Breast epithelium (tissue), 4 donors: ENCODE data around the gene GAB2. TPM values are rescaled to one million over a fixed set of nuclear protein-coding genes. Genes with fewer than 3 reads are reported as not detected.

Experiments used
- DNase-seq, 2 donors: peaks; one replicate each; pipeline ENCODE4 v3.0.0-alpha.2; 2019; ENCODE audit warnings: low spot score in 2 of 2
- H3K27ac ChIP-seq, 2 donors: fragments of 200-600 bp; sonication (generic) in 1 of 2; one replicate each; pipeline ENCODE4 v1.5.1; 2016 to 2019; ENCODE audit warnings: mild to moderate bottlenecking in 1 of 2
- H3K27me3 ChIP-seq, 2 donors: fragments of 200-600 bp; sonication (generic) in 1 of 2; one replicate each; pipeline versions ENCODE4 v1.5.1 to v1.6.0; 2017 to 2019; ENCODE audit warnings: control low read depth in 1 of 2, mild to moderate bottlenecking in 1 of 2
- H3K36me3 ChIP-seq: fragments of 200-600 bp; one replicate; pipeline ENCODE4 v1.5.1; 2019
- H3K4me1 ChIP-seq, 2 donors: fragments of 200-600 bp; sonication (generic); one replicate each; pipeline ENCODE4 v1.5.1; 2016 to 2019; ENCODE audit warnings: control low read depth in 1 of 2
- H3K4me3 ChIP-seq, 3 donors: fragments of 200-600 bp; sonication (generic); 1 replicate in 2 of 3; 2 replicates in 1 of 3; pipeline ENCODE4 v1.5.1; 2016 to 2019; ENCODE audit warnings: mild to moderate bottlenecking in 3 of 3, moderate library complexity in 2 of 3
- H3K9me3 ChIP-seq, 2 donors: fragments of 200-600 bp; sonication (generic) in 1 of 2; one replicate each; pipeline ENCODE4 v1.5.1; 2016 to 2019; ENCODE audit warnings: control low read depth in 1 of 2
- POLR2A ChIP-seq: fragments of 450-650 bp; IDR thresholded peaks from one replicate; pipeline ENCODE4 v1.6.1; 2016; ENCODE audit warnings: antibody characterized with exemption, mild to moderate bottlenecking, moderate library complexity
- POLR2AphosphoS5 ChIP-seq, 3 donors: sonication (generic); formaldehyde crosslinking; IDR thresholded peaks; one replicate each; pipeline ENCODE4 v1.6.1; 2017; ENCODE audit warnings: antibody characterized with exemption in 3 of 3
- intact Hi-C: fragments of 100-400 bp; cut with DNase I; formaldehyde crosslinking; loops from one replicate; pipeline ENCODE4 v1.15.1; 2023; ENCODE audit warnings: low total_unique reads
- total RNA-seq, 3 donors: library from RNA; depleted of rRNA; stranded (reverse); fragments of >200 nt; gene quantifications; one replicate each; pipeline ENCODE4 v1.1.0, GENCODE V29; 2016
- TF ChIP-seq, protein P1 (sequence below), 3 donors: fragments of 450-650 bp; IDR thresholded peaks; one replicate each; pipeline ENCODE4 v1.5.1; 2016 to 2017; ENCODE audit warnings: antibody characterized with exemption in 3 of 3, mild to moderate bottlenecking in 3 of 3, moderate library complexity in 3 of 3

GAB2 gene
- total RNA-seq, 3 donors from 2014 or later, result 22.9 to 43.8 (median 24.9) TPM

GRCh38 chr11:78355309-78355705 is 62.3 kb downstream of the GAB2 start:
- Histone ChIP-seq H3K4me3 (no peak overlapping the region), H3K36me3 (no peaks in the 10 kb centered on the region), H3K4me1 (peaks cover 0 to 4% of the 10 kb centered on the region in 2 donors), H3K27me3 (no peaks in the 10 kb centered on the region), H3K9me3 (no peaks in the 10 kb centered on the region), H3K27ac (no peak overlapping the region)
- no peak for TF ChIP-seq POLR2AphosphoS5 (IDR thresholded peaks at IDR 0.05)
- TF ChIP-seq, protein P1, sequence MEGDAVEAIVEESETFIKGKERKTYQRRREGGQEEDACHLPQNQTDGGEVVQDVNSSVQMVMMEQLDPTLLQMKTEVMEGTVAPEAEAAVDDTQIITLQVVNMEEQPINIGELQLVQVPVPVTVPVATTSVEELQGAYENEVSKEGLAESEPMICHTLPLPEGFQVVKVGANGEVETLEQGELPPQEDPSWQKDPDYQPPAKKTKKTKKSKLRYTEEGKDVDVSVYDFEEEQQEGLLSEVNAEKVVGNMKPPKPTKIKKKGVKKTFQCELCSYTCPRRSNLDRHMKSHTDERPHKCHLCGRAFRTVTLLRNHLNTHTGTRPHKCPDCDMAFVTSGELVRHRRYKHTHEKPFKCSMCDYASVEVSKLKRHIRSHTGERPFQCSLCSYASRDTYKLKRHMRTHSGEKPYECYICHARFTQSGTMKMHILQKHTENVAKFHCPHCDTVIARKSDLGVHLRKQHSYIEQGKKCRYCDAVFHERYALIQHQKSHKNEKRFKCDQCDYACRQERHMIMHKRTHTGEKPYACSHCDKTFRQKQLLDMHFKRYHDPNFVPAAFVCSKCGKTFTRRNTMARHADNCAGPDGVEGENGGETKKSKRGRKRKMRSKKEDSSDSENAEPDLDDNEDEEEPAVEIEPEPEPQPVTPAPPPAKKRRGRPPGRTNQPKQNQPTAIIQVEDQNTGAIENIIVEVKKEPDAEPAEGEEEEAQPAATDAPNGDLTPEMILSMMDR (IDR thresholded peaks at IDR 0.05), result no peak
- TF ChIP-seq POLR2A, result no peak
- intact Hi-C loops, result no loop called here
- DNase-seq, result no peak

GRCh38 chr11:78354408-78355308 is 63.0 kb downstream of the GAB2 start:
- Histone ChIP-seq H3K9me3 (no peaks in the 10 kb centered on the region), H3K4me1 (peaks cover 0 to 9% of the 10 kb centered on the region in 2 donors), H3K36me3 (no peaks in the 10 kb centered on the region), H3K27ac (no peak overlapping the region), H3K4me3 (no peak overlapping the region), H3K27me3 (no peaks in the 10 kb centered on the region)
- TF ChIP-seq, protein P1 (IDR thresholded peaks at IDR 0.05), result no peak
- TF ChIP-seq POLR2AphosphoS5 (IDR thresholded peaks at IDR 0.05) (no peak), POLR2A (no peak)
- intact Hi-C loops, result no loop called here
- no peak for DNase-seq

DNA sequence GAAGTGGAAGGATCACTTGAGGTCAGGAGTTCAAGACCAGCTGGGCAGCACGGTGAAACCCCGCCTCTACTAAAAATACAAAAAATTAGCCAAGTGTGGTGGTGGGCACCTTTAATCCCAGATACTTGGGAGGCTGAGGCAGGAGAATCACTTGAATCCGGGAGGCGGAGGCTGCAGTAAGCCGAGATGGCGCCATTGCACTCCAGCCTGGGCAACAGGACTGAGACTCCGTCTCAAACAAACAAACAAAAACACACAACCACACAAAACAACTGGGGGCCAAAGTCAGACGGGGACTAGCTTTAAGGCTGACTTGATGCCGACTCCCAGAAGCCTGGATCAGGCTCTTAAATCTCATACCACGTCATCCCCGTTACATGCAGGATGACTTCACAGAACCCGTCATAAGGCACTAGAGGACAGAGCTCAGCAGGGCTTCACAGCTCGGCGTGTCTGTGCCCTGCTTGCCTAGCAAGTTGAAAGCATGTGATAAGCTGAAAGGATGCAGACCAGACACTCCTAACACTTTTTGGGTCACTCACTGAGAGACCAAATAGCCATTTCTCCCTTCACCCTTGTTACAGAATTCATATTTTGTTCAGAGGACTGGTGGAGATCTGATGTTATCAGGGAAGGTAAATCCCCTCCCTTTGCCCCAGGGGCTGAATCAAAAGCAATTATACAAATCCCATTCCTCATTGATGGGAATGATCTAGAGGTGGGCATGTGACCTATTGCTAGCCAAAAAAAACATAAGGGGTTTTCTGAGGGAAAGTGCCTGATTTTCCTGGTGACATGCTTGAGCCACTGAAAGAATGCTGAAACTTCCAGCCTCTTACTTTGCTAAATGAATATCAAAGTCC is 65.4 kb downstream of the GAB2 start:
- intact Hi-C loops, result no loop called here
- Histone ChIP-seq H3K27me3 (no peaks in the 10 kb centered on the region), H3K9me3 (no peaks in the 10 kb centered on the region), H3K4me1 (peaks cover 0 to 20% of the 10 kb centered on the region in 2 donors), H3K27ac (peak overlapping the region; percentile 69 to 70), H3K4me3 (no peak overlapping the region), H3K36me3 (no peaks in the 10 kb centered on the region)
- TF ChIP-seq POLR2A, result no peak
- no peak for DNase-seq

DNA sequence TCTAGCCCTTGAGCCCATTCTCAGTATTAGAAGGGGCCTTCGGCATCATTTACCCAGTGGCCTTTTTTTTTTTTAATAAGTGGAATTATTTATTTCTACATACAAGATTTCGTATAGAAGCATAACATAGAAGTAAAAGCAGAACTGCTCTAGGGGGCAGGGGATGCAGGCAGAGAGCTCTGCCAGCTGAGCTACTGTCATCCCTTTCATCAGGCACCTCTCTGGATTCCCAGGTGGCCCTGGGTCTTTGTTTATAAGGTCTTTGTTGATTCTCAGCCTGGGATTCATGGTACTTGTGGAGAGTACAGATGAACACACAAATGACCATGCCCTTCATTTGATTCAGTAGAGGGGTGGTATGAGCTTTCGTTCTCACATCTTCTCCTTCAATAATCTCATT is 66.4 kb downstream of the GAB2 start:
- intact Hi-C loops, result no loop called here
- TF ChIP-seq POLR2AphosphoS5 (IDR thresholded peaks at IDR 0.05), result no peak
- TF ChIP-seq POLR2A, result no peak
- TF ChIP-seq, protein P1 (IDR thresholded peaks at IDR 0.05), result no peak
- peaks cover 0 to 20% of the 10 kb centered on the region in 2 donors for H3K4me1 ChIP-seq
- DNase-seq, result no peak
- H3K9me3 ChIP-seq, result no peaks in the 10 kb centered on the region
- H3K36me3 ChIP-seq, result no peaks in the 10 kb centered on the region
- no peaks in the 10 kb centered on the region for H3K27me3 ChIP-seq
- peak overlapping the region; percentile 69 to 70 for H3K27ac ChIP-seq
- H3K4me3 ChIP-seq, result peak overlapping the region in 2 of 3 donors; percentile 3 to 24

DNA sequence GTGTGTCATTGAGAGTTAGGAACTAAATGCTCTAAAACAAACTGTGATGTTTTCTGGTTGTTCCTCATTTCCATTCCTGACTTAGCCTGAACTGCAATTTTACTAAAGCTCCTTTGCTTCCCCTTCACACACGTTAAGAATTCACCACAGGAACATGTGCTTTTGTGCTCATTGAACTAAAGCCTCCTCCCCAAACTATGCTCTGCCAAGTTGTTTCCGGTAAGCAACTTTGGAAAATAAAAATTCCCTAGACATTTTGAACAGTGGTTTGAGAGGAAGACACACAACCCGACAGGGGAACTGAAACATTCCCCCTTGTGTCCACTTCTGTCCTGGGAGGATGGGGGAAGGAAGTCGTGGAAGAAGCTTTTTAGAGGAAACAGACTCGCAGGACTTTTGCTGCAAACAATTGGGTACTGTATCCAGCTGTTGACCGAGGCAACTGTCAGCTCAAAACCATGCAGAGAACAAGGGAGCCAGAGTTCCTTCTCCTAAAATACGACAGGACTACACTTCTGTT is 66.9 kb downstream of the GAB2 start:
- no peak for DNase-seq
- H3K4me1 ChIP-seq, result peaks cover 0 to 20% of the 10 kb centered on the region in 2 donors

More for the DNA sequence above, 66.9 kb downstream of the GAB2 start:
- H3K9me3 ChIP-seq, result no peaks in the 10 kb centered on the region
- intact Hi-C loops, result no loop called here
- H3K36me3 ChIP-seq, result no peaks in the 10 kb centered on the region
- TF ChIP-seq, protein P1 (IDR thresholded peaks at IDR 0.05), result no peak
- peak in 1 of 3 donors; percentile 25 for TF ChIP-seq POLR2AphosphoS5 (IDR thresholded peaks at IDR 0.05)
- peak overlapping the region; percentile 69 to 70 for H3K27ac ChIP-seq
- H3K4me3 ChIP-seq, result peak overlapping the region; percentile 3 to 24 (median 3)
- no peaks in the 10 kb centered on the region for H3K27me3 ChIP-seq
